Endodermal cell (in vitro differentiated cells): Measurements from ENCODE around the gene NPAS1. TPM values are rescaled to one million over a fixed set of nuclear protein-coding genes. Genes with fewer than 3 reads are reported as not detected.
A peak's percentile ranks its signal among the peaks of the same experiment; 100 is the strongest.

Experiments
- DNase-seq: peaks from one replicate; pipeline ENCODE4 v3.0.0-alpha.2; 2017
- H3K27ac ChIP-seq: 2 replicates; pipeline ENCODE4 v1.5.1; 2013; ENCODE audit warnings: mild to moderate bottlenecking, low read depth, low read length, moderate library complexity
- H3K27me3 ChIP-seq: 2 replicates; pipeline ENCODE4 v1.6.1; 2013; ENCODE audit warnings: mild to moderate bottlenecking, low read length, moderate library complexity; ENCODE audit not compliant: insufficient read depth, control insufficient read depth, poor library complexity, severe bottlenecking
- H3K36me3 ChIP-seq: 2 replicates; pipeline ENCODE4 v1.7.0; 2013; ENCODE audit warnings: mild to moderate bottlenecking, low read length, moderate library complexity; ENCODE audit not compliant: control insufficient read depth, insufficient read depth
- H3K4me1 ChIP-seq: one replicate; pipeline ENCODE4 v1.7.0; 2013; ENCODE audit warnings: low read length; ENCODE audit not compliant: control insufficient read depth, insufficient read depth
- H3K4me3 ChIP-seq: 2 replicates; pipeline ENCODE4 v1.5.1; 2013; ENCODE audit warnings: mild to moderate bottlenecking, low read length, moderate library complexity
- H3K9ac ChIP-seq: 2 replicates; pipeline ENCODE4 v1.6.1; 2013; ENCODE audit warnings: mild to moderate bottlenecking, low read length, moderate library complexity; ENCODE audit not compliant: poor library complexity, severe bottlenecking; ENCODE audit errors: extremely low read depth
- H3K9me3 ChIP-seq: 2 replicates; pipeline ENCODE4 v1.6.1; 2013; ENCODE audit warnings: mild to moderate bottlenecking, low read length, moderate library complexity; ENCODE audit not compliant: control insufficient read depth
- H3K27ac Mint-ChIP-seq: 2 replicates; pipeline ENCODE4 v1.8.0; 2020; ENCODE audit warnings: mixed read lengths
- H3K27me3 Mint-ChIP-seq: 2 replicates; pipeline ENCODE4 v1.8.0; 2021; ENCODE audit warnings: mild to moderate bottlenecking, mixed read lengths; ENCODE audit not compliant: insufficient read depth
- H3K36me3 Mint-ChIP-seq: 2 replicates; pipeline ENCODE4 v1.8.0; 2020; ENCODE audit warnings: low read depth, mixed read lengths
- H3K4me1 Mint-ChIP-seq: 2 replicates; pipeline ENCODE4 v1.8.0; 2020; ENCODE audit warnings: mixed read lengths
- H3K4me3 Mint-ChIP-seq: 2 replicates; pipeline ENCODE4 v1.8.0; 2020; ENCODE audit warnings: mild to moderate bottlenecking, moderate library complexity, mixed read lengths
- H3K9me3 Mint-ChIP-seq: 2 replicates; pipeline ENCODE4 v1.8.0; 2020; ENCODE audit warnings: mild to moderate bottlenecking, mixed read lengths
- CTCF ChIP-seq: fragments of 200-600 bp; sonication (generic); conservative IDR thresholded peaks from 2 replicates; pipeline ENCODE4 v1.5.0; 2021; ENCODE audit warnings: antibody characterized with exemption, mild to moderate bottlenecking
- WGBS, 2 experiments: methylation state at CpG; one replicate each; pipeline versions ENCODE4 v1.1.5 to v1.1.7; 2013; ENCODE audit warnings: missing lambda C conversion rate in 2 of 2, mixed read lengths in 1 of 2; ENCODE audit not compliant: insufficient coverage in 1 of 2, insufficient read length in 1 of 2; 5-methylcytosine and 5-hydroxymethylcytosine counted together
- long read RNA-seq, 4 experiments: library from polyadenylated mRNA in 2 of 4; library from RNA in 1 of 4; library from capped mRNA in 1 of 4; stranded (forward) in 3 of 4; unstranded in 1 of 4; transcript quantifications; one replicate each; pipeline ENCODE4 v2.0.0, GENCODE V29; 2020 to 2021; ENCODE audit warnings: inconsistent platforms in 1 of 4
- polyA plus RNA-seq, 2 experiments: library from polyadenylated mRNA; stranded (reverse); fragments of 50-300 nt; gene quantifications; one replicate each; pipeline ENCODE4 v1.2.3, GENCODE V29; 2013
- total RNA-seq, 2 donors: library from RNA; stranded (reverse); fragmentation: NEBNext Ultra II Directional in 1 of 2; extraction: Animal tissue kit (Norgen Biotek cat#: 25700) in 1 of 2; gene quantifications; 2 replicates in 1 of 2; 3 replicates in 1 of 2; pipeline ENCODE4 v1.2.1, GENCODE V29; 2021

NPAS1 gene
- total RNA-seq, result 1 to 10 TPM; 6.9 to 8.7 TPM
- polyA plus RNA-seq (2013, experiment 1 of 2), result 3.6 TPM
- polyA plus RNA-seq (2013, experiment 2 of 2), result 5.1 TPM
- long read RNA-seq, experiment 1, result 0 reads
- long read RNA-seq, experiment 2, partial matches to known transcripts, result 2 of 14 reads
- long read RNA-seq, experiment 2, other reads (novel, unspliced or antisense), result 10 of 14 reads
- long read RNA-seq, experiment 3, partial matches to known transcripts, result 2 of 15 reads
- long read RNA-seq, experiment 3, other reads (novel, unspliced or antisense), result 12 of 15 reads
- long read RNA-seq, experiment 4, partial matches to known transcripts, result 3 of 3 reads
- long read RNA-seq, experiment 4, other reads (novel, unspliced or antisense), result 0 of 3 reads

GRCh38 chr19:47019431-47020041 lies at the start of gene NPAS1:
Gene NPAS1, plus strand, starts transcription at chr19:47019837. Its CDS starts 1,211 bp downstream, at chr19:47021048.
- 5 to 9% methylated on average over 19 to 58 of the region's 58 CpGs for WGBS, 2 experiments

GRCh38 chr19:46970815-46971214 lies 48.8 kb upstream of the NPAS1 start:
- H3K9ac ChIP-seq, result no peak overlapping the region
- Mint-ChIP-seq H3K27me3 (no peaks in the 10 kb centered on the region), H3K4me3 (no peak overlapping the region), H3K4me1 (peaks cover 28% of the 10 kb centered on the region), H3K9me3 (no peaks in the 10 kb centered on the region), H3K27ac (no peak overlapping the region), H3K36me3 (peaks cover 2% of the 10 kb centered on the region)
- H3K27me3 ChIP-seq, result no peaks in the 10 kb centered on the region
- TF ChIP-seq CTCF, result no peak
- H3K27ac ChIP-seq, result no peak overlapping the region
- no peaks in the 10 kb centered on the region for H3K36me3 ChIP-seq
- DNase-seq, result no peak
- H3K4me3 ChIP-seq, result no peak overlapping the region
- WGBS, 2 experiments, result 91 to 96% methylated on average over 9 of the region's 9 CpGs
- H3K4me1 ChIP-seq, result peaks cover 9% of the 10 kb centered on the region
- no peaks in the 10 kb centered on the region for H3K9me3 ChIP-seq

More at GRCh38 chr19:47019431-47020041, at the start of gene NPAS1:
- H3K9me3 ChIP-seq, result no peaks in the 10 kb centered on the region
- H3K27ac Mint-ChIP-seq, result no peak within 1 kb of the TSS
- H3K4me1 ChIP-seq, result no peaks in the 10 kb centered on the region
- no peak within 1 kb of the TSS for H3K4me3 ChIP-seq
- H3K4me1 Mint-ChIP-seq, result peaks cover 9% of the 10 kb centered on the region
- H3K36me3 Mint-ChIP-seq, result no peaks in the 10 kb centered on the region
- H3K9me3 Mint-ChIP-seq, result no peaks in the 10 kb centered on the region
- H3K27me3 Mint-ChIP-seq, result peaks cover 70% of the 10 kb centered on the region
- TF ChIP-seq CTCF, result no peak
- peak; percentile 85 for DNase-seq
- no peak within 1 kb of the TSS for H3K27ac ChIP-seq
- peak within 1 kb of the TSS; percentile 42 for H3K4me3 Mint-ChIP-seq
- H3K36me3 ChIP-seq, result no peaks in the 10 kb centered on the region
- no peak within 1 kb of the TSS for H3K9ac ChIP-seq
- H3K27me3 ChIP-seq, result peaks cover 63% of the 10 kb centered on the region

GRCh38 chr19:46972311-46972710 lies 47.3 kb upstream of the NPAS1 start:
- DNase-seq, result no peak
- Histone ChIP-seq H3K27ac (no peak overlapping the region), H3K9me3 (no peaks in the 10 kb centered on the region), H3K36me3 (no peaks in the 10 kb centered on the region), H3K4me3 (no peak overlapping the region), H3K9ac (no peak overlapping the region), H3K27me3 (no peaks in the 10 kb centered on the region), H3K4me1 (peaks cover 21% of the 10 kb centered on the region)
- Mint-ChIP-seq H3K4me3 (no peak overlapping the region), H3K9me3 (no peaks in the 10 kb centered on the region), H3K4me1 (peaks cover 33% of the 10 kb centered on the region), H3K36me3 (peaks cover 2% of the 10 kb centered on the region), H3K27me3 (no peaks in the 10 kb centered on the region), H3K27ac (no peak overlapping the region)
- no peak for TF ChIP-seq CTCF
- WGBS, 2 experiments, result 97% methylated on average over 7 of the region's 7 CpGs
